GM12878 (cell line): ENCODE results near the gene PTPRU. TPM values are rescaled to one million over a fixed set of nuclear protein-coding genes. Genes with fewer than 3 reads are reported as not detected.

Experiments used
- ATAC-seq: fragments of 200-7000 bp; cut with Tn5 transposase; 3 replicates; pipeline ENCODE4 v1.9.1; 2020; ENCODE audit warnings: mild to moderate bottlenecking, moderate library complexity
- BruUV-seq: library from RNA; stranded (reverse); fragments of 400-500 nt; replicated peaks from 2 replicates; lab custom pipeline; 2021; lab: Mats Ljungman, UMichigan
- CTCF ChIA-PET: fragments of 300-600 bp; sonication (Branson Sonifier 250); formaldehyde crosslinking; extraction: SDS; loops from one replicate; lab custom pipeline; 2021; ENCODE audit warnings: inconsistent platforms; lab: Yijun Ruan, JAX
- POLR2A ChIA-PET: fragments of 350-600 bp; formaldehyde crosslinking; extraction: SDS; loops from one replicate; lab custom pipeline; 2021; ENCODE audit warnings: inconsistent platforms; lab: Charles Lee
- RAD21 ChIA-PET: fragments of 300-600 bp; sonication (Branson Sonifier 250); formaldehyde crosslinking; loops from one replicate; lab custom pipeline; 2023; ENCODE audit warnings: antibody characterized with exemption; ENCODE audit not compliant: unreplicated experiment; lab: Charles Lee
- SMC1A ChIA-PET: fragments of 300-600 bp; sonication (Branson Sonifier 250); formaldehyde crosslinking; loops from one replicate; lab custom pipeline; 2023; ENCODE audit not compliant: unreplicated experiment, uncharacterized antibody; lab: Charles Lee
- DNase-seq: peaks from one replicate; pipeline ENCODE4 v3.0.0-alpha.2; 2011; ENCODE audit warnings: low read depth, low spot score
- FAIRE-seq: peaks from 3 replicates; lab custom pipeline; 2011; peaks lifted over from hg19 to GRCh38; lab: Jason Lieb, UNC
- H2AFZ ChIP-seq: 2 replicates; pipeline ENCODE4 v1.6.0; 2011; ENCODE audit warnings: low read depth, low read length, control low read depth; ENCODE audit not compliant: control insufficient read depth
- H3K27ac ChIP-seq: 2 replicates; pipeline ENCODE4 v1.5.1; 2011; ENCODE audit warnings: control low read depth; ENCODE audit not compliant: control insufficient read depth, insufficient read depth
- H3K27me3 ChIP-seq, 2 experiments: replicated peaks in 1 of 2; 2 replicates each; pipeline versions ENCODE4 v1.6.0 to v1.6.1; 2011; ENCODE audit warnings: low read length in 1 of 2; ENCODE audit not compliant: control insufficient read depth in 2 of 2, insufficient read depth in 2 of 2
- H3K36me3 ChIP-seq, 2 experiments: 2 replicates each; pipeline ENCODE4 v1.5.1; 2011; ENCODE audit warnings: low read length in 1 of 2; ENCODE audit not compliant: control insufficient read depth in 2 of 2, insufficient read depth in 2 of 2
- H3K4me1 ChIP-seq: 2 replicates; pipeline ENCODE4 v1.6.1; 2011; ENCODE audit warnings: mild to moderate bottlenecking, low read length, moderate library complexity, mixed read lengths; ENCODE audit not compliant: control insufficient read depth, insufficient read depth
- H3K4me2 ChIP-seq: 2 replicates; pipeline ENCODE4 v1.6.0; 2011; ENCODE audit warnings: control low read depth; ENCODE audit not compliant: control insufficient read depth, insufficient read depth
- H3K4me3 ChIP-seq: fragments of 200-600 bp; sonication (generic); 2 replicates; pipeline ENCODE4 v1.5.1; 2016
- H3K79me2 ChIP-seq: 2 replicates; pipeline ENCODE4 v1.6.0; 2011; ENCODE audit warnings: low read length; ENCODE audit not compliant: control insufficient read depth, insufficient read depth
- H3K9ac ChIP-seq: 2 replicates; pipeline ENCODE4 v1.8.0; 2011; ENCODE audit warnings: low read length, control low read depth, mixed read lengths; ENCODE audit not compliant: control insufficient read depth, insufficient read depth
- H3K9me3 ChIP-seq: replicated peaks from 3 replicates; pipeline ENCODE4 v1.5.1; 2011; ENCODE audit warnings: mild to moderate bottlenecking, low read length; ENCODE audit not compliant: control insufficient read depth, insufficient read depth
- H4K20me1 ChIP-seq: 2 replicates; pipeline ENCODE4 v1.6.0; 2011; ENCODE audit not compliant: control insufficient read depth, insufficient read depth
- CUX1 ChIP-seq: IDR thresholded peaks from 2 replicates; pipeline ENCODE4 v1.6.1; 2012; ENCODE audit warnings: improper control_type of control experiment, low read depth, low read length; ENCODE audit not compliant: insufficient replicate concordance
- HDAC6 ChIP-seq: fragments of 200-600 bp; sonication (generic); IDR thresholded peaks from one replicate; pipeline ENCODE4 v1.8.0; 2017; ENCODE audit warnings: antibody characterized with exemption; ENCODE audit not compliant: unreplicated experiment
- MEF2B ChIP-seq: fragments of 450-650 bp; IDR thresholded peaks from 2 replicates; pipeline ENCODE4 v1.6.1; 2018; ENCODE audit warnings: mild to moderate bottlenecking, moderate library complexity; ENCODE audit not compliant: partially characterized antibody, poor library complexity, severe bottlenecking
- NR2C2 ChIP-seq: IDR thresholded peaks from 2 replicates; pipeline ENCODE4 v1.6.1; 2011; ENCODE audit warnings: borderline replicate concordance, low read depth; ENCODE audit not compliant: control insufficient read depth, insufficient read length
- POLR2A ChIP-seq: IDR thresholded peaks from 2 replicates; pipeline ENCODE4 v1.6.1; 2011; ENCODE audit warnings: low read depth, mild to moderate bottlenecking, low read length
- PRDM15 ChIP-seq: fragments of 450-650 bp; formaldehyde crosslinking; IDR thresholded peaks from 2 replicates; pipeline ENCODE4 v1.4.0; 2020; ENCODE audit warnings: mild to moderate bottlenecking, moderate library complexity
- RAD21 ChIP-seq: IDR thresholded peaks from 2 replicates; pipeline ENCODE4 v1.6.1; 2011; ENCODE audit warnings: mild to moderate bottlenecking, low read depth, low read length, moderate library complexity; ENCODE audit not compliant: insufficient read depth
- SIX5 ChIP-seq: IDR thresholded peaks from 2 replicates; pipeline ENCODE4 v1.6.1; 2011; ENCODE audit warnings: mild to moderate bottlenecking, low read depth, low read length, moderate library complexity; ENCODE audit not compliant: severe bottlenecking
- SMC3 ChIP-seq: IDR thresholded peaks from 2 replicates; pipeline ENCODE4 v1.6.1; 2011; ENCODE audit warnings: low read length, improper control_type of control experiment, borderline replicate concordance
- TARDBP ChIP-seq: IDR thresholded peaks from 2 replicates; pipeline ENCODE4 v1.6.1; 2016; ENCODE audit warnings: borderline replicate concordance
- YBX1 ChIP-seq: fragments of 450-650 bp; IDR thresholded peaks from 2 replicates; pipeline ENCODE4 v1.6.1; 2016; ENCODE audit warnings: antibody characterized with exemption
- ZBTB33 ChIP-seq: fragments of 450-650 bp; IDR thresholded peaks from 2 replicates; pipeline ENCODE4 v1.6.1; 2017; ENCODE audit warnings: mild to moderate bottlenecking
- ZNF207 ChIP-seq: fragments of 450-650 bp; IDR thresholded peaks from 2 replicates; pipeline ENCODE4 v1.6.1; 2014; ENCODE audit warnings: antibody characterized with exemption, mild to moderate bottlenecking, borderline replicate concordance
- WGBS: methylation state at CpG from one replicate; pipeline ENCODE4 v1.1.6; 2016; ENCODE audit warnings: low lambda C conversion rate; ENCODE audit not compliant: insufficient replicate concordance, insufficient coverage; ENCODE audit errors: missing lambda C conversion rate; 5-methylcytosine and 5-hydroxymethylcytosine counted together
- in situ Hi-C: fragments of 300-500 bp; cut with MboI; formaldehyde crosslinking; loops from 9 replicates; pipeline ENCODE4 v1.14.3; 2018; ENCODE audit warnings: mixed read lengths
- intact Hi-C: fragments of 100-400 bp; cut with micrococcal nuclease; formaldehyde crosslinking; loops from one replicate; pipeline ENCODE4 v1.14.2; 2022; ENCODE audit not compliant: unreplicated experiment
- polyA plus RNA-seq, 11 experiments: library from polyadenylated mRNA; depleted of rRNA in 4 of 11; unstranded in 6 of 11; stranded (reverse) in 5 of 11; fragments of >200 nt; fragmentation: Nextera tagmentation in 4 of 11; fragmentation: Illumina TruSeq in 1 of 11; extraction: Ambion mirVana in 4 of 11; extraction: Trizol in 1 of 11; gene quantifications; 1 replicate in 1 of 11; 2 replicates in 10 of 11; pipeline versions ENCODE4 v1.2.1 to v1.2.3, GENCODE V29; 2011 to 2016; ENCODE audit warnings: inconsistent platforms in 2 of 11, missing spikeins in 2 of 11, low read depth in 1 of 11
- total RNA-seq, 4 experiments: library from RNA; depleted of rRNA in 3 of 4; stranded (reverse); fragments of >200 nt in 3 of 4; fragmentation: Illumina TruSeq in 1 of 4; extraction: Trizol in 1 of 4; gene quantifications; 2 replicates each; pipeline versions ENCODE4 v1.2.1 to v1.2.3, GENCODE V29; 2013 to 2021

PTPRU gene
- total and polyA plus RNA-seq, 10 of the 15 experiments (the other 5 are each of a cell fraction or from before 2014, with no cell fraction given): 0.04 to 2.5 (median 0.73) TPM

DNA sequence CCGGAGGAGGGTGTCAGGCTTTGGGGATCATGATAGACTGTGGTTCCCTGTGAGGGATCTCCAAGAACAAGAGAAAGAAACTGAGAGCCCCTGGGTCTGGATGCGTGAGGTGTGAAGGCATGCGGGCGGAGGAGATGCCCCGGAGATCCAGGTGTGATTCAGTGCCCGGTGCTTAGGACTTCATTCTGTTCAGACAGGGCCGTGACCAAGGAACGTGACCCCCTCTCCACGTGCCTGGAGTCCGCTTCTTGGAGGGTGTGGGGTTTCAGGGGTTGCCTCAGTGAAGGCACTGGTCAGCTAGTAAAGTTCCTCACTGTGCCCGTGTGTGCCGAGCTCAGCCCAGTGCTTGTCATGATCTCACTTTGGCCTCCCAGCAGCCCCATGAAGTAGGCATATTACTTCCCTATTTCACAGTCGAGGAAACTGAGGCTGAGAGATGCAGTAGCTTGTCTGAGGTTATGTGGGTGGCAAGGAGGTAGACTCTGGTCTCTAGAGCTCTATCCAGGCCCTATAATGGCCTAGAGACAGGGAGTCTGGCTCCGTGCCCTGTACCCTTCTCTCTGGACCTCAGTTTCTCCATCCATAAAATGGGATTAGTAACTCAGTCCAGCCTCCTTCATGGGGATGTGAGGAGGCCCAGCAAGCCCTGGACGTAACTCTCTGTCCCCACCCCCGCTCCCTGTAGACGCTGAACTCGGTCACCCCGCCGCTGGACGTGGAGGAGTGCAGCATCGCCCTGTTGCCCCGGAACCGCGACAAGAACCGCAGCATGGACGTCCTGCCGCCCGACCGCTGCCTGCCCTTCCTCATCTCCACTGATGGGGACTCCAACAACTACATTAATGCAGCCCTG, 81.0 kb downstream of the PTPRU start:
- ChIA-PET CTCF (no interaction called here), RAD21 (no interaction called here), POLR2A (no interaction called here), SMC1A (no interaction called here)
- in situ Hi-C loops (no loop called here), intact Hi-C loops (no loop called here)
- no peaks in the 10 kb centered on the region for H3K79me2 ChIP-seq
- H3K4me1 ChIP-seq: no peaks in the 10 kb centered on the region
- H3K27ac ChIP-seq: no peak overlapping the region
- no TSS peak for BruUV-seq
- H4K20me1 ChIP-seq: no peaks in the 10 kb centered on the region
- no peaks in the 10 kb centered on the region for H3K9me3 ChIP-seq
- FAIRE-seq (no peak), ATAC-seq (no peak), DNase-seq (no peak)
- H3K36me3 ChIP-seq: no peaks in the 10 kb centered on the region
- no peak overlapping the region for H3K9ac ChIP-seq
- no peak overlapping the region for H3K4me3 ChIP-seq
- H2AFZ ChIP-seq: no peak overlapping the region
- H3K4me2 ChIP-seq: no peak overlapping the region
- no peaks in the 10 kb centered on the region for H3K27me3 ChIP-seq
- 33% methylated on average over 28 of the region's 30 CpGs for WGBS
- no peak for TF ChIP-seq ZNF207
- no peak for TF ChIP-seq TARDBP
- no peak for TF ChIP-seq YBX1
- TF ChIP-seq RAD21: no peak
- TF ChIP-seq SIX5: no peak
- TF ChIP-seq MEF2B: no peak
- TF ChIP-seq CUX1: no peak
- TF ChIP-seq SMC3: no peak
- TF ChIP-seq ZBTB33: no peak
- no peak for TF ChIP-seq NR2C2
- TF ChIP-seq POLR2A: no peak
- no peak for TF ChIP-seq PRDM15 (CRISPR knock-in tag)
- no peak for TF ChIP-seq HDAC6
